Astrocyte (in vitro differentiated cells and primary cell): ENCODE results near the gene LRRC10B. TPM values are rescaled to one million over a fixed set of nuclear protein-coding genes. Genes with fewer than 3 reads are reported as not detected.

Experiments used
- DNase-seq: peaks from one replicate; pipeline ENCODE4 v3.0.0-alpha.2; 2010; ENCODE audit warnings: low read depth
- FAIRE-seq: peaks from 2 replicates; lab custom pipeline; 2011; peaks lifted over from hg19 to GRCh38; lab: Jason Lieb, UNC
- H2AFZ ChIP-seq: 2 replicates; pipeline ENCODE4 v1.6.0; 2012; ENCODE audit warnings: low read depth, low read length, inconsistent platforms
- H3K27ac ChIP-seq: 2 replicates; pipeline ENCODE4 v1.5.1; 2011; ENCODE audit warnings: low read depth, low read length, inconsistent platforms
- H3K27me3 ChIP-seq: 2 replicates; pipeline ENCODE4 v1.6.0; 2011; ENCODE audit warnings: low read length, inconsistent platforms; ENCODE audit not compliant: insufficient read depth
- H3K36me3 ChIP-seq: 2 replicates; pipeline ENCODE4 v1.5.1; 2011; ENCODE audit warnings: low read length, inconsistent platforms; ENCODE audit not compliant: insufficient read depth
- H3K4me1 ChIP-seq: 2 replicates; pipeline ENCODE4 v1.5.1; 2011; ENCODE audit warnings: low read length, inconsistent platforms; ENCODE audit not compliant: insufficient read depth
- H3K4me2 ChIP-seq: 2 replicates; pipeline ENCODE4 v1.6.0; 2012; ENCODE audit warnings: low read length, inconsistent platforms
- H3K4me3 ChIP-seq: 2 replicates; pipeline ENCODE4 v1.5.1; 2011; ENCODE audit warnings: low read depth, mild to moderate bottlenecking, low read length, inconsistent platforms; ENCODE audit not compliant: insufficient read depth
- H3K79me2 ChIP-seq: 2 replicates; pipeline ENCODE4 v1.6.0; 2012; ENCODE audit warnings: mild to moderate bottlenecking, low read length, inconsistent platforms; ENCODE audit not compliant: insufficient read depth
- H3K9ac ChIP-seq: 2 replicates; pipeline ENCODE4 v1.6.0; 2012; ENCODE audit warnings: mild to moderate bottlenecking, low read length, inconsistent platforms
- H3K9me3 ChIP-seq: 2 replicates; pipeline ENCODE4 v1.5.1; 2012; ENCODE audit warnings: low read depth, mild to moderate bottlenecking, low read length, inconsistent platforms; ENCODE audit not compliant: insufficient read depth
- H4K20me1 ChIP-seq: 2 replicates; pipeline ENCODE4 v1.6.0; 2012; ENCODE audit warnings: low read length, inconsistent platforms; ENCODE audit not compliant: insufficient read depth
- H3K27ac Mint-ChIP-seq: one replicate; pipeline ENCODE4 v1.8.0; 2021; ENCODE audit warnings: mild to moderate bottlenecking, mixed read lengths; ENCODE audit not compliant: unreplicated experiment
- H3K27me3 Mint-ChIP-seq: one replicate; pipeline ENCODE4 v1.8.0; 2021; ENCODE audit warnings: low read depth, mixed read lengths; ENCODE audit not compliant: unreplicated experiment
- H3K36me3 Mint-ChIP-seq: one replicate; pipeline ENCODE4 v1.8.0; 2021; ENCODE audit warnings: low read depth, mixed read lengths; ENCODE audit not compliant: unreplicated experiment
- H3K4me1 Mint-ChIP-seq: one replicate; pipeline ENCODE4 v1.8.0; 2021; ENCODE audit warnings: low read depth, mixed read lengths; ENCODE audit not compliant: unreplicated experiment
- H3K4me3 Mint-ChIP-seq: one replicate; pipeline ENCODE4 v1.8.0; 2021; ENCODE audit warnings: mild to moderate bottlenecking, moderate library complexity, mixed read lengths; ENCODE audit not compliant: unreplicated experiment
- H3K9me3 Mint-ChIP-seq: one replicate; pipeline ENCODE4 v1.8.0; 2021; ENCODE audit warnings: mild to moderate bottlenecking, mixed read lengths; ENCODE audit not compliant: unreplicated experiment
- CTCF ChIP-seq: IDR thresholded peaks from 2 replicates; pipeline ENCODE4 v1.5.1; 2011; ENCODE audit warnings: low read depth, mild to moderate bottlenecking, inconsistent platforms, low read length, moderate library complexity; ENCODE audit not compliant: insufficient read depth
- EZH2 ChIP-seq: IDR thresholded peaks from 2 replicates; pipeline ENCODE4 v1.6.1; 2012; ENCODE audit warnings: mild to moderate bottlenecking, low read length, inconsistent platforms; ENCODE audit not compliant: insufficient read depth
- total RNA-seq: library from RNA; stranded (reverse); gene quantifications from 2 replicates; pipeline ENCODE4 v1.2.1, GENCODE V29; 2021

LRRC10B gene
- total RNA-seq, 1 donor from 2014 or later: 0.09 TPM

GRCh38 chr11:61510974-61511373 is 2.4 kb downstream of the LRRC10B start:
- no peak overlapping the region for H3K4me3 Mint-ChIP-seq
- H3K27me3 ChIP-seq: peaks cover 39% of the 10 kb centered on the region
- H3K79me2 ChIP-seq: no peaks in the 10 kb centered on the region
- H3K36me3 ChIP-seq: no peaks in the 10 kb centered on the region
- H3K27ac ChIP-seq: no peak overlapping the region
- H3K4me1 ChIP-seq: peaks cover 3% of the 10 kb centered on the region
- no peak for TF ChIP-seq EZH2
- TF ChIP-seq CTCF: no peak
- no peak for FAIRE-seq
- peaks cover 4% of the 10 kb centered on the region for H3K36me3 Mint-ChIP-seq
- no peak for DNase-seq
- no peak overlapping the region for H3K4me3 ChIP-seq
- H3K27ac Mint-ChIP-seq: no peak overlapping the region
- H3K4me2 ChIP-seq: no peak overlapping the region
- H3K27me3 Mint-ChIP-seq: peaks cover 53% of the 10 kb centered on the region
- H3K9ac ChIP-seq: no peak overlapping the region
- no peaks in the 10 kb centered on the region for H3K9me3 ChIP-seq
- H3K9me3 Mint-ChIP-seq: peaks cover 4% of the 10 kb centered on the region
- H3K4me1 Mint-ChIP-seq: peaks cover 8% of the 10 kb centered on the region
- H2AFZ ChIP-seq: no peak overlapping the region
- no peaks in the 10 kb centered on the region for H4K20me1 ChIP-seq

- no peak overlapping the region for H3K4me3 Mint-ChIP-seq
- FAIRE-seq: no peak
- Histone ChIP-seq H3K4me2 (no peak overlapping the region), H4K20me1 (no peaks in the 10 kb centered on the region), H3K4me3 (no peak overlapping the region), H3K36me3 (no peaks in the 10 kb centered on the region), H3K27ac (no peak overlapping the region), H3K9ac (no peak overlapping the region), H3K79me2 (no peaks in the 10 kb centered on the region), H3K4me1 (peaks cover 3% of the 10 kb centered on the region), H3K27me3 (peaks cover 35% of the 10 kb centered on the region), H2AFZ (no peak overlapping the region), H3K9me3 (no peaks in the 10 kb centered on the region)
- peaks cover 8% of the 10 kb centered on the region for H3K4me1 Mint-ChIP-seq
- H3K36me3 Mint-ChIP-seq: peaks cover 4% of the 10 kb centered on the region
- no peak for DNase-seq
- TF ChIP-seq CTCF: no peak
- no peak for TF ChIP-seq EZH2
- peaks cover 4% of the 10 kb centered on the region for H3K9me3 Mint-ChIP-seq
- H3K27ac Mint-ChIP-seq: peak overlapping the region; percentile 26
- peaks cover 49% of the 10 kb centered on the region for H3K27me3 Mint-ChIP-seq
Measured at GRCh38 chr11:61511383-61511782, 2.8 kb downstream of the LRRC10B start.

GRCh38 chr11:61512435-61512834 is 3.9 kb downstream of the LRRC10B start:
- Mint-ChIP-seq H3K9me3 (peaks cover 1% of the 10 kb centered on the region), H3K36me3 (peaks cover 3% of the 10 kb centered on the region), H3K27ac (no peak overlapping the region), H3K27me3 (peaks cover 43% of the 10 kb centered on the region), H3K4me1 (peaks cover 8% of the 10 kb centered on the region), H3K4me3 (no peak overlapping the region)
- TF ChIP-seq EZH2 (no peak), CTCF (no peak)
- H2AFZ ChIP-seq: no peak overlapping the region
- H3K4me2 ChIP-seq: no peak overlapping the region
- H3K79me2 ChIP-seq: no peaks in the 10 kb centered on the region
- no peak overlapping the region for H3K27ac ChIP-seq
- H3K4me3 ChIP-seq: no peak overlapping the region
- peaks cover 7% of the 10 kb centered on the region for H3K4me1 ChIP-seq
- no peaks in the 10 kb centered on the region for H3K9me3 ChIP-seq
- no peaks in the 10 kb centered on the region for H3K36me3 ChIP-seq
- DNase-seq: no peak
- no peaks in the 10 kb centered on the region for H4K20me1 ChIP-seq
- peaks cover 30% of the 10 kb centered on the region for H3K27me3 ChIP-seq
- FAIRE-seq: no peak
- H3K9ac ChIP-seq: no peak overlapping the region
